Ovary (tissue), 9 donors: ENCODE results near the gene EPB41L3. TPM values are rescaled to one million over a fixed set of nuclear protein-coding genes. Genes with fewer than 3 reads are reported as not detected.
A peak's percentile ranks its signal among the peaks of the same experiment; 100 is the strongest.

Experiments used
- DNase-seq, 5 donors: peaks; one replicate each; pipeline ENCODE4 v3.0.0-alpha.2; 2019 to 2020
- H3K27ac ChIP-seq, 2 donors: fragments of 200-600 bp; one replicate each; pipeline versions ENCODE4 v1.5.1 to v1.8.0; 2019 to 2022
- H3K27me3 ChIP-seq: fragments of 200-600 bp; one replicate; pipeline ENCODE4 v1.8.0; 2022
- H3K36me3 ChIP-seq: fragments of 200-600 bp; sonication (generic); one replicate; pipeline ENCODE4 v1.5.1; 2019
- H3K4me1 ChIP-seq: one replicate; pipeline ENCODE4 v1.8.1; 2013; ENCODE audit warnings: mild to moderate bottlenecking, moderate library complexity; ENCODE audit not compliant: insufficient read depth
- H3K4me3 ChIP-seq: fragments of 200-600 bp; sonication (generic); one replicate; pipeline ENCODE4 v1.5.1; 2017
- H3K9me3 ChIP-seq, 2 donors: fragments of 200-600 bp in 1 of 2; sonication (generic) in 1 of 2; one replicate each; pipeline versions ENCODE4 v1.5.1 to v1.8.1; 2013 to 2019; ENCODE audit warnings: mild to moderate bottlenecking in 1 of 2, moderate library complexity in 1 of 2
- EP300 ChIP-seq: sonication (generic); formaldehyde crosslinking; IDR thresholded peaks from one replicate; pipeline ENCODE4 v1.6.1; 2017; ENCODE audit warnings: antibody characterized with exemption
- POLR2A ChIP-seq: fragments of 450-650 bp; IDR thresholded peaks from one replicate; pipeline ENCODE4 v1.6.1; 2017; ENCODE audit warnings: antibody characterized with exemption, mild to moderate bottlenecking, moderate library complexity
- WGBS, 3 donors: extraction: QIAGEN DNeasy Blood & Tissue Kit in 1 of 3; methylation state at CpG; one replicate each; pipeline versions ENCODE4 v1.1.5 to v1.1.7; 2013 to 2017; 5-methylcytosine and 5-hydroxymethylcytosine counted together
- intact Hi-C, 4 donors: fragments of 100-400 bp; cut with DNase I; formaldehyde crosslinking; loops; one replicate each; pipeline versions ENCODE4 v1.11.0 to v1.15.1; 2022 to 2023
- polyA plus RNA-seq, 2 donors: library from polyadenylated mRNA; stranded (reverse); fragments of 200-250 nt in 1 of 2; fragments of 350-450 nt in 1 of 2; fragmentation: Illumina TruSeq in 1 of 2; extraction: RNeasy Lipid Tissue Mini Kit (QIAGEN cat#74804) in 1 of 2; gene quantifications; one replicate each; pipeline ENCODE4 v1.2.3, GENCODE V29; 2013 to 2014
- total RNA-seq, 7 donors: library from RNA; depleted of rRNA in 2 of 7; stranded (reverse); fragments of >200 nt in 2 of 7; fragmentation: NEBNext Ultra II Directional in 3 of 7; extraction: Animal tissue kit (Norgen Biotek cat#: 25700) in 3 of 7; gene quantifications; one replicate each; pipeline versions ENCODE4 v1.1.0 to v1.2.4, GENCODE V29; 2016 to 2023
- TF ChIP-seq, protein P1 (sequence below), 3 donors: fragments of 450-650 bp in 2 of 3; fragments of 200-600 bp in 1 of 3; IDR thresholded peaks; one replicate each; pipeline versions ENCODE4 v1.5.1 to v1.8.0; 2016 to 2022; ENCODE audit warnings: antibody characterized with exemption in 3 of 3, mild to moderate bottlenecking in 1 of 3
- donor health status: DM: no; HTN: no; CAD: no; lungs with moderate emphysema.
- donor health status: DM: no; HTN: no; CAD: no.
- donor health status: Bipolar disorder and iron deficiency.
- donor health status: DM: yes; HTN: yes; CAD: no.
- donor health status: DM: no; HTN: no; CAD: no.
- donor health status: DM: yes; HTN: yes; CAD: no.

Gene EPB41L3
- total and polyA plus RNA-seq, 9 donors: 6.6 to 58.1 (median 29.5) TPM

DNA sequence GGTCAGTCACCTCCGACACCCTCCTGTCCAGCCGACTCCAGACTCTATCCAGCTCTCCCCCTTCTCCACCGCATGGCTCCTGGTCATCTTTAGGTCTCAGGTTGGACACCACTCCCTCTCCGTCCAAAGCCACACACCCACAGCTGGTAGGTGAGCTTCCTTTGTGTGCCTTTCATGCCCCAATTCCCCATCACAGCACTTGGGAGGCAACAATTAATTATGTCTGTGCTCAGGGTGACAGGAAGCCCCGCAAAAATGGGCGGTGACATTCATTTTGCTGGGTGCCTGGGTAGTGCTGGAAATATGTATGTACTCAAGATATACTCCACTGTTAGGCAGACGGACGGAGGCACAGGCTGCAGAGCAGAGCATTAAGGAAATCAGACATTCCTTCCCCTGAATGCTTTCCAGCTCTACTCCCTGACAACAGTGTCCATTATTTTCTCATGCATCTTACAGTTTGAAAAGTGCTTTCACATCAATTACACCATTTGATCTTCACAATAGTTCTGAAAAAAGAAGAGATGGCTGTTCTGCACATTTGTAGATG lies 13.1 kb downstream of the EPB41L3 start:
- intact Hi-C loops: no loop called here
- H3K9me3 ChIP-seq: no peaks in the 10 kb centered on the region
- H3K4me1 ChIP-seq: no peaks in the 10 kb centered on the region
- no peak for DNase-seq
- TF ChIP-seq, protein P1, sequence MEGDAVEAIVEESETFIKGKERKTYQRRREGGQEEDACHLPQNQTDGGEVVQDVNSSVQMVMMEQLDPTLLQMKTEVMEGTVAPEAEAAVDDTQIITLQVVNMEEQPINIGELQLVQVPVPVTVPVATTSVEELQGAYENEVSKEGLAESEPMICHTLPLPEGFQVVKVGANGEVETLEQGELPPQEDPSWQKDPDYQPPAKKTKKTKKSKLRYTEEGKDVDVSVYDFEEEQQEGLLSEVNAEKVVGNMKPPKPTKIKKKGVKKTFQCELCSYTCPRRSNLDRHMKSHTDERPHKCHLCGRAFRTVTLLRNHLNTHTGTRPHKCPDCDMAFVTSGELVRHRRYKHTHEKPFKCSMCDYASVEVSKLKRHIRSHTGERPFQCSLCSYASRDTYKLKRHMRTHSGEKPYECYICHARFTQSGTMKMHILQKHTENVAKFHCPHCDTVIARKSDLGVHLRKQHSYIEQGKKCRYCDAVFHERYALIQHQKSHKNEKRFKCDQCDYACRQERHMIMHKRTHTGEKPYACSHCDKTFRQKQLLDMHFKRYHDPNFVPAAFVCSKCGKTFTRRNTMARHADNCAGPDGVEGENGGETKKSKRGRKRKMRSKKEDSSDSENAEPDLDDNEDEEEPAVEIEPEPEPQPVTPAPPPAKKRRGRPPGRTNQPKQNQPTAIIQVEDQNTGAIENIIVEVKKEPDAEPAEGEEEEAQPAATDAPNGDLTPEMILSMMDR (IDR thresholded peaks at IDR 0.05): no peak
- TF ChIP-seq EP300 (no peak), POLR2A (no peak)
- H3K36me3 ChIP-seq: no peaks in the 10 kb centered on the region
- H3K27ac ChIP-seq: no peak overlapping the region
- no peaks in the 10 kb centered on the region for H3K27me3 ChIP-seq
- no peak overlapping the region for H3K4me3 ChIP-seq
- 82 to 86% (median 84%) methylated on average over 8 of the region's 8 CpGs for WGBS, 3 donors

DNA sequence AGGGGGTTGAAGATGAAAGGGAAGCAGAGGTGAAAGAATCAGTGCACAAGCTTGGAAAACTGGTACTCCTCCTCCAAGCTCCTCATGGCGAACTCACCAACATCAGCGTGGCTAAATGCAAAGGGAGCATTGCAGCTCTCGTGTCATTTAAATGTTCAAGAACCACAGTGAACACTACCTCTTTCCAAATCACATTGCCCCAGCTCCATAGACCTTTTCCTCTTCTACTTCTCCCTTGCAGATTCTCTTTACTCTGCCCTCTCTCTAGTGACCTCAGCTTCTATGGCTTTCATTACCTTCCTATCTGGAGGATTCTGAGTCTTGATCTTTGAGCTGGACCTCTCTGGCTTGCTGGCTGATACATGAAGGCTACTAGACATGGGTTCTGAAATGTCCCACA lies 14.3 kb downstream of the EPB41L3 start:
- Histone ChIP-seq H3K27ac (no peak overlapping the region), H3K36me3 (no peaks in the 10 kb centered on the region), H3K4me1 (no peaks in the 10 kb centered on the region), H3K4me3 (no peak overlapping the region), H3K9me3 (no peaks in the 10 kb centered on the region), H3K27me3 (no peaks in the 10 kb centered on the region)
- 93 to 98% (median 95%) methylated on average over 3 of the region's 3 CpGs for WGBS, 3 donors
- DNase-seq: no peak
- intact Hi-C loops: no loop called here
- TF ChIP-seq EP300 (no peak), POLR2A (no peak)
- TF ChIP-seq, protein P1 (IDR thresholded peaks at IDR 0.05): no peak

DNA sequence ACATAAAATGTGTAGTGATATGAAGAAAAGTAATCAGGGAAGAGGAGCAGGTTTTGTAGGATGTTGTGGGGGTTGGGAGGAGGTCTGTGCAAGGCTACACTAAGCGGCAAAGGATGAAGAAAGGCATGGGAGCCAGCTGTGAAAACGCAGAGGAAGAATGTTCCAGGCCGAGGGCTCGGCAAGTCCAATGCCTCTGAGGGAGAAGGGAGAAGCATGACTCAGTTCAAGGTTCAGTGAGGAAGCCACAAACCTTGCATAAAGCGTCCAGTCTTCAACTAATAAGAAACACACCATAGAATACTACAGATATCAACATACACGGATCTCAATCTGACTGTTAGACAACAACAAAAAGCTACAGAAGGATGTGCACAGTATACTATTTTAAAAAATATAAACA lies 16.2 kb downstream of the EPB41L3 start:
- Histone ChIP-seq H3K27ac (no peak overlapping the region), H3K9me3 (no peaks in the 10 kb centered on the region), H3K27me3 (no peaks in the 10 kb centered on the region), H3K36me3 (no peaks in the 10 kb centered on the region), H3K4me1 (no peaks in the 10 kb centered on the region), H3K4me3 (no peak overlapping the region)
- intact Hi-C loops: no loop called here
- peak in 2 of 5 donors; percentile 29 to 46 for DNase-seq
- no peak for TF ChIP-seq POLR2A
- TF ChIP-seq, protein P1 (IDR thresholded peaks at IDR 0.05): no peak
- no peak for TF ChIP-seq EP300
- 13 to 19% (median 19%) methylated on average over 6 of the region's 6 CpGs for WGBS, 3 donors

DNA sequence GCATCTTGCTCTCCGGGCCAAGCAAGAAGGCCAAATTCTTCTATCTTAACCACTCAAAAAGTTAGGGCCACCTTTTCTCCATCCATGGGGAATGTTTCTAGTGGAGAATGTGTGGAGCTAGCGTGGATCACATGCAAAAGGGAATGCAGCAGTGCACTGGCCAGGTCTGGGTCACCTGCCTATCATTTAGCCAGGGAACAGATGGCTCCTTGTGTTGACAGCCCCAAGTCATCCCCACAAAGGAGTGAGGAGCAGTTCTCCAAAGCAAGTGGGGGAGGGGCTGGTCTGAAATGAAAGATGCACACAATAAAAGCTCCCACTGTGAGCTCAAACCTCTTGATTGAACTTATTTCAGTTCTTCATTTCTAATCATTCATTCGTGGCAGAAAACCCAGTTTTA lies 19.1 kb downstream of the EPB41L3 start:
- H3K27me3 ChIP-seq: no peaks in the 10 kb centered on the region
- no peak overlapping the region for H3K4me3 ChIP-seq
- no peaks in the 10 kb centered on the region for H3K9me3 ChIP-seq
- intact Hi-C loops: no loop called here
- WGBS, 3 donors: 82 to 88% (median 86%) methylated on average over 3 of the region's 3 CpGs
- H3K4me1 ChIP-seq: no peaks in the 10 kb centered on the region
- H3K27ac ChIP-seq: no peak overlapping the region
- H3K36me3 ChIP-seq: no peaks in the 10 kb centered on the region
- no peak for TF ChIP-seq EP300
- no peak for DNase-seq

DNA sequence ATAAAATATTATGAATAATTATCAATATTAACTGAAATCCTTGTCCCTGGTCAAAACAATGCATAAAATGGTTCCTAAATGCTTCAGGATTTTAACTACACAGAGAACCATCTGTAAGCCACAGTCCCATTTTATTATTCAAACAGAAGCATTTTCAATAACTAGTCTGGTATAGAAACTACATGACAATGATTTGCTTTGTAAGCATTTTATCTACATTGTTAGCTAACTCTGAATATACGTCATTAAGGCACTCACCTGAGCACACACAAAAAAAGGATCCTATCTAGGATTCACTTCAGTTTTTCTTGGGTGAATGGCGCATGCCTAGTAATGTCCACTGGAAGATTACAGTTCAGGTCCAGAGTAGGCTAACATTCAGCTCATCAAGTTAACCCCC lies 22.8 kb downstream of the EPB41L3 start:
- Histone ChIP-seq H3K9me3 (no peaks in the 10 kb centered on the region), H3K36me3 (no peaks in the 10 kb centered on the region), H3K4me3 (no peak overlapping the region), H3K4me1 (no peaks in the 10 kb centered on the region), H3K27ac (no peak overlapping the region), H3K27me3 (no peaks in the 10 kb centered on the region)
- no peak for DNase-seq
- WGBS, 3 donors: 95 to 98% (median 96%) methylated on average over 2 of the region's 2 CpGs
- intact Hi-C loops: no loop called here
- TF ChIP-seq, protein P1 (IDR thresholded peaks at IDR 0.05): no peak
- no peak for TF ChIP-seq POLR2A
- TF ChIP-seq EP300: no peak
